Fibroblast of the conjunctiva (primary cell): Measurements from ENCODE around the gene FBXL14.

ENCODE experiments used
- DNase-seq: peaks from one replicate; pipeline ENCODE4 v3.0.0-alpha.2; 2010; ENCODE audit warnings: low read depth

The FBXL14 gene

GRCh38 chr12:1594261-1595025, at the start of gene FBXL14:
FBXL14 (minus strand) TSS chr12:1594581; CDS start chr12:1594066, 515 bp downstream.
- peak; percentile 71 for DNase-seq

GRCh38 chr12:1643905-1644533, 49.6 kb upstream of the FBXL14 start:
- DNase-seq = no peak

GRCh38 chr12:1643043-1643442, 48.7 kb upstream of the FBXL14 start:
- DNase-seq = no peak

DNA sequence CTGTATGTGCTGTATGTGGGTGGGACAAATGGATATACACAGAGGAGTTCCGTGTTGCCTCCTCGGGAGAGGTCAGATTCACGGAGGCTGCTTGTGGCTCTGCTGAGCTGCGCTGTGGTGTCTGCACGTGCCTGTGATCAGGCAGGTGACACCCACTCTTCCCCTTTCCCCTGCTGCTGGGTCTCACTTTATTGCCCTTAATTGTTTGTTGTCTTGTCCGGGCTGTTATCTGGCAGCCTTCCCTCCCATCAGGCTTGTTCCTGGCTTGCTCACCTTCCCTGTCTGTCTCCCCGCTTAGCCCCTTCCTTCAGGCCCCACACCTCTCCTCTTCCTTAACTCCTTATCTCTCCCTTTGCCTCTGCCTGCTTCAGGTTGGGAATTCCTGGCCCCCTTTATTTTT, 48.1 kb upstream of the FBXL14 start:
- no peak for DNase-seq

DNA sequence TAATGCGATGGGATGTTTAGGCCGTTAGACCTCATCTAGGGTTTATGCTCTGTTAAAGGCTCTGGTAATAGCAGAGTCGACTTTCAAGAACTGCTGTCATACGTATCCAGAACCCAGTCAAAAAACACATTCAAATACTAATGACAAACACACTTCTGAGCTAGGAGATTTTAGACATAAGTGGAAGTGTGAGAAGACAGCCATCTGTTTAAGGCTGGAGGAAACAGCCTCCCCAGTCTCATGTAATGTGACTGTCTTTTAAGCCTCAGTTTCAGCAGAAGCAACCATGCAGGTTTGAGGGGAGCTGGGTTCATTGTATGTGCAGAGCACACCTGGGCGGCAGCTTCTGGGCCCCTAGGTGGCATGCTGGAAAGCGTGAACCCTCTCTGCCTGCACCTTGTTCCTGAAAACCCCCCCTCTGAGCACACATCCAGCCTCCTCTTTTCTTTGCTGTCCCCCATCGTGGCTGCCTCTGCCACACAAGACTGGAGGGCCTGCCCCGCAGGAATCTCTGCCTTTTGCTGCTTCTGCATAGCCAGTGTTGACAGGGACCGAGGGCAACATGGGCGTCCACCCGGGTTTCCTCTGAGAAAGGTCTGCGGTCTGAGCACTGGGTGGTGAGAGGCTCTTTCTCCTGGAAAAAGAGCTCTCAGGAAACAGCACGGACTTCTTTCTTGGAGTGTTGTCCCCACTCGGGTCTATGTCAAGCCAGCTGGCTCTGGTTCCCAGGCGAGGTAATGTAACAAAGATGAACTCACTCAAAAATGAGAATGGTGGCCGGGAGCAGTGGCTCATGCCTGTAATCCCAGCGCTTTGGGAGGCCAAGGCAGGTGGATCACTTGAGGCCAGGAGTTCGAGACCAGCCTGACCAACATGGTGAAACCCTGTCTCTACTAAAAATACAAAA, 46.2 kb upstream of the FBXL14 start:
- no peak for DNase-seq

GRCh38 chr12:1639538-1639937, 45.2 kb upstream of the FBXL14 start:
- DNase-seq = no peak

GRCh38 chr12:1638203-1638602, 43.8 kb upstream of the FBXL14 start:
- no peak for DNase-seq

DNA sequence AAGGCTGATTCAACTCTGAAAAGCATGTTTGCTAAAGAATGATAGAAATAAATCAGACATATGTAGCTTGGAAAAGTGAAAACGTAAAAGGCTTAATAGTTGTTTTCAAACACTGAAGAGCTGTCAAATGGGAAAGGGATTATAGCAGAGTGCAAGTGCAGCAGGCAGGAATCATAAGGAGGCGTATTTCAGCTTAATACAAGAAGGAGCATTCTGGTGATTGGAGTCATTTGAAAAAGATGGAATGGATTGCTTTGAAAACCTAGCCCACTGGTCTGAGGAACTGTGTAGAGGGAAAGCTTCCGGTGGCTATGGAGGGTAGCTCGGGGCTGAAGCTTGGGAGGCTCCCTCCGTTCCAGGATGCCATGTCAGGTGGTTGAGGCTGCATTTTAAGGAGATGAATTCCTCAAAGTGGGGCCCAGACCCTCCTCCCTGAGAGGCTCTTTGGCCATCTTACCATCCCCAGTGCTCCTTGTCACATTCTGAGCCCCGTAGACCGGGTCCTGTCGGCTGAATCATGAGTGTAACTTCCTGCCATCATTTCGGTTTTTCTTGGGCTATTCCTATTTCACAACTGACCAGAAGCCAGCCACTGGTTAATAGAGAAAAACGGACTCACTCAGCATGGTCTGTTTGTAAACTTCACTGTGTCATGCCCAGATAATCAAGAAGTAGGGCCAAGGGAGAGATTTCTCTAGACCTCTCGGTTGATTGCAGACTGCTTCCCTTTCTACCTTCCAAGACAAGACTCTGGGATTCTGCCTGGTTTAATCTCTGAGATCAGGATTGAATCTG, 41.1 kb upstream of the FBXL14 start:
- DNase-seq = no peak

GRCh38 chr12:1634590-1635191, 40.3 kb upstream of the FBXL14 start:
- DNase-seq = peak; percentile 72

GRCh38 chr12:1634149-1634548, 39.8 kb upstream of the FBXL14 start:
- DNase-seq = no peak

GRCh38 chr12:1633459-1633858, 39.1 kb upstream of the FBXL14 start:
- no peak for DNase-seq

DNA sequence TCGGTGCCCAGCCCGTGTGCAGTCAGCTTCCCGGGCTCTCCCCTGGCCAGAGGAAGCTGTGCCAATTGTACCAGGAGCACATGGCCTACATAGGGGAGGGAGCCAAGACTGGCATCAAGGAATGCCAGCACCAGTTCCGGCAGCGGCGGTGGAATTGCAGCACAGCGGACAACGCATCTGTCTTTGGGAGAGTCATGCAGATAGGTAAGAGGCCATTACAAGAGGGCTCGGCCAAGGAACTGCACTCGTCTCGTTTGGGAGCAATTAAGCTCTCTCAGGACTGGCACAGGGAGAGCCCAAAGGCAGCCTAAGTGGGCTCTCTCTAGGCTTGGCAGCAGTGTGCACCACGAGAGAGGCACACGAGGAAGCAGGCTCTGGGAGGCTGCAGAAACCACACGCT, 38.3 kb upstream of the FBXL14 start:
- DNase-seq = no peak

- DNase-seq = no peak
These were observed 36.6 kb upstream of the FBXL14 start for GRCh38 chr12:1630827-1631591.

DNA sequence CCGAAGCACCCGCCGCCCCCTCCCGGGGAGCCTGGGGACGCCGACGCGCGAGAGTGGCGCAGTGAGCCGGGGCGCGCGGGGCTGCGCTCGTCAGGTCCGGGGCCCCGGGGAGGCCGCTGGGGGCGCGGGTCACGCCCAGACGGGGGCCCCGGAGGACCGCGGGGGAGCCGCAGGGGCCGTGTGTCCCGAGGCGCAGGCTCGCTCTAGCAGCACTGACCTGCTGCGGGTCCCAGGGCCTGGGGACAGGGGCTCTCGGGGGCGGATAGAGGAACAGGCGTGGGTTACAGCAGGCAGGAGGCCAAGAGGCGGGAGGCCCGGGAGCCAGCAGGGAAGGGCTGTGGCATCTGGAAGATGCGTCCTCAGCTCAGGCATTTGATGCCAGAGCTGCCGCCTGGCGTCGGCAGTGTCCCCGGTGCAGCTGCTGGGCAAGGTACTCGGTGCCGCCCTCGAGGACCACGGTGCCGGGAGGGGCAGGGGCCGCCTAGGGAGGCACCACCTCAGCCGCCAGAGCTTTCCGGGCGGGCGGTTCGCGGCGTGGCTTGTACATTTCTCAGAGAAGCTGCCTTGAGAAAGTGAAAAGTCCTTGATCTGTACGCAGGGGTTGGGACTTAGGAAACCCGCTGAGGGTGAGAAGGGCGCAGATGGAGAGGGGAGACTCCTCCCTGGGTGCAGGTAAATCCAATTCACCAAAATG, 35.9 kb upstream of the FBXL14 start:
- DNase-seq = no peak

DNA sequence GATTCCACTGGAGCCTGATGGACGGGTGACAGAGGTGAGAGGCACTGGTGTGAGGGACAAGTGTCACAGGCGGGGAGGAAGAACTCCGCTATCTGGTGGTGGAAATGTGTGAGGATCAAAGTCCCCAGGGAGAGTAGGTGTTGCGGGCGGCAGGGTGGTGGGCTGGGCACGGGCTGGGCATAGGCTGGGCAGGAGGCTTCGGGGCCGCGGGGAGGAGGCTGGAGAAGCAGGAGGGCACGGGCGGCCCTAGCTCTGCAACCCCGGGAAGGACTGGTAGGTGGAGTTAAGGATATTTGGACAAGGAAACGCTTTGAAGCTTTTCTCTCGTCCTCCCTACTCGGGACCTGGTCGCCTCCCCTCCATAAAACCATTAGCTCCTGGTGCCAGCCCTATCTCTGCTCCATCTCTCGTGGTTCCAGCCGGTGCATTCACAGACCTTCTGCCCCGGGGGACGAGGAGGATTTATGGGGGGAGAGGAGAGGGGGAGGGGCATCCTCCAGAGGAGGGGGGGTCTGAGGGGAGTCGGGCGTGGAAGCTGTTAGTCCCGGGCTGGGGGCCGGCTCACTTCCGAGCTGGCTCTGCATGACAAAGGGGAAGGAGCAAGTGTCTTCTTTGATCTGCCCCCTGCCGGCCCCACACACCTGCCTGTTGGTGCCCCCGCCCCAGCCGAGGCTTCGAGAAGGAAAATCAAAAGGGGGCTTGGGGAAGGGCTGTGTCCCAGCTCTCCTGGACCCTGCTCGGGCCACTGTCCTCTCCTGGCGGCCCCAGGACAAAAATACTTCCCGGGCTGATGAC, 35.2 kb upstream of the FBXL14 start:
- no peak for DNase-seq

DNA sequence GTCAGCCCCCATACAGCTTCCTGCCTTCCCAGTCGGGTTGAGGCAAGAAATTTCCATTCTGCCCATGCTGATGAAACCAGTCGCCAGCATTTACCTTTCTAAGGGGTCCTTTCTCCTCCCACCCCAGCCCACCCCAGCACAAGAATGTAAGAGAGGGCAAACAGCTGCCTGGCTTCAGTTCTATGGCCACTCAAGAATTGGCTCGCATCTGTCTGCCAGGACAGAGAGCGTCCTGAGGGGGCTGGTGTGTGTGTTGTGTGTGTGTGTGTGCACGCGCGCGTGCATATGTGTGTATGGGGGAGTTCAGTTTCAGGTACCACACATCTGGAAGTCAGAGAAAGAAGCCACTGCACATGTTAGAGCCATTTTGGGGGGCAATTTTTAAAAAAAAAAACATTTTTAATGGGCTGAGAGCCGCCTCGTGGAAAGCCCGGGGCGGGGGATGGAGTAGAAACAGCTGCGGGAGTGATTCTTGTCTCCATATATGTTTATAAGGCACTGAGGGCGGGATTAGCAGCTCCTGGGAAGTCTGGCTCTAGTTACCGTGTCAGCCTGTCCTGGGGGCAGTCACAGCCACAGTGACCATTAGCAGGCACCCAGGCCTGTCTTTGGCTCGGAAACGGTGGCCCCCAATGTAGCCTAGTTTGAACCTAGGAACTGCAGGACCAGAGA, 34.4 kb upstream of the FBXL14 start, which contains the start of gene WNT5B:
Gene WNT5B, plus strand, starts transcription at position 566 of the 672 bp plus-strand sequence. CDS start 2,124 bp downstream, outside the sequence.
- DNase-seq = no peak

- DNase-seq = no peak
These were observed 28.0 kb upstream of the FBXL14 start for GRCh38 chr12:1622406-1622805.

DNA sequence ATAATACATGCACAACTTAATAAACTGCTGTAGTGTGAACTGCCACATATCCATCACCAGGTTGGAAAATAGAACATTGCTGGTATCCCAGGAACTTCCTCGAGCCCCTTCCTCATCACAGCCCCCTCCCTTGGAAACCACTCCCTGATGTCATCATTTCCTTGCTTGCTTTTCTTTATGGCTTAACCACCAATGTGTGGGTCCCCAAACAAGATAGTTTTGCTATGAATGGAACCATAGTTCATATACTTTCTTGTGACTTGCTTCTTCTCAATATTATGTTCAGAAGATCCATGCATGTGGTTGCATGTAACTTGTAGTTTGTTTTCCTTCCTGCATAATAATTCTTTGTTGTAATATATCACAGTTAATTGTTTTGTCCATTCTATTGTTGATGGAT, 25.7 kb upstream of the FBXL14 start:
- no peak for DNase-seq

GRCh38 chr12:1619587-1619986, 25.2 kb upstream of the FBXL14 start:
- DNase-seq = no peak
